Measurements from ENCODE around the gene GALNT5.
"Not testable (repeated sequence)": the region's sequence is repeated elsewhere in the genome, so short reads cannot be mapped to it uniquely, and the experiment has no call there.

The GALNT5 gene

GRCh38 chr2:157257312-157258252, at the start of gene GALNT5:
TSS of gene GALNT5 (plus strand) at chr2:157257705. CDS start at chr2:157258083, 378 bp downstream.
- no peak for DNase-seq

DNA sequence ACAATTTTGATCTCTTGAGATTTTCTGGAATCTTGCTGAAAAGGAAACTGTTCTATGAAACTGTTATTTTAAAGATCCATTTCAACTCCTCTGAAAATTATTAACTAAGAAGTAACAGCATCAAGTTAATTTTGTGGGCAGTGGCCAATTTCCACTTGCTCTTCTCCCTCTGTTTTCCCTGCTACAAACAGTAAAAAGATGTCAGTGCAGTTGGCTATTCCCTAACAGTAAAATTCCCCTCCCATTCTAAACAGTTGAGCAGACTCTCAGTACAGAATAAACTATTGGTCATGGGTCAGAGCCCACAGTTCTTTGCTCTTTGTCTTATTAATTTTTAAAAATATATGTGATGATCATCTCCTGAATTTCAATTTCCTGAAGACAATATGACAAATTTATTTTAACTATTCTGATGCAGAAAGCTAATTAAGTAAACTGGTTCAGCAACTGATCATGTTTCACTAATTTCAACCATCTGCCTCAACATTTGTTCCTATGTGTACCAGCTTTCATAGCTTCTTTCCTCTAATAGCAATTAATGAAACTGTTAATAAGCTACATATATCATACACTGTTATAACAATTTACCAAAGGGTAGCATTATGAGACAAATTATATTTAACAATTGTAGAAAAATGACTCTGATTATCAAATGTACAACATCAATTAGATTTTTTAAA, 41.1 kb upstream of the GALNT5 start:
- no peak for DNase-seq

DNA sequence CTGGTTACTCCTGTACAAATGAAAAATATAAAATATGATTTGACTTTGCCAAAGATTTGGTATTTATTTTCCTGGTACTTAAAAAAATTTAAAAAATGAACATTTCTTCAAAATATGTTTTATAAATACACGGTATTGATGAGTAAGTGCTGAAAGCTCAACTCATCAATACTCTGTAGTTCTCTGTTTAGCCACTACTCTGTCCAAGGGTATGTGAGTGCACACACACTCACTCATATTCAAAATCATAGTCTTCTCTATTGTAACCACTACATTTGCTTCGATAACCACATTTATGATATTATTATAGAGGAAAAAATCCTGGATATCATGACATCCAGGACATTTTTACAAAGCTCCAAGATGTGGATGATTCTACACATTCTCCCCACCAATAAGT, 40.1 kb upstream of the GALNT5 start:
- DNase-seq: no peak

- no peak for DNase-seq
Measured at GRCh38 chr2:157218911-157219310, 38.6 kb upstream of the GALNT5 start.

- no peak for DNase-seq
Measured at GRCh38 chr2:157220502-157220901, 37.0 kb upstream of the GALNT5 start.

DNA sequence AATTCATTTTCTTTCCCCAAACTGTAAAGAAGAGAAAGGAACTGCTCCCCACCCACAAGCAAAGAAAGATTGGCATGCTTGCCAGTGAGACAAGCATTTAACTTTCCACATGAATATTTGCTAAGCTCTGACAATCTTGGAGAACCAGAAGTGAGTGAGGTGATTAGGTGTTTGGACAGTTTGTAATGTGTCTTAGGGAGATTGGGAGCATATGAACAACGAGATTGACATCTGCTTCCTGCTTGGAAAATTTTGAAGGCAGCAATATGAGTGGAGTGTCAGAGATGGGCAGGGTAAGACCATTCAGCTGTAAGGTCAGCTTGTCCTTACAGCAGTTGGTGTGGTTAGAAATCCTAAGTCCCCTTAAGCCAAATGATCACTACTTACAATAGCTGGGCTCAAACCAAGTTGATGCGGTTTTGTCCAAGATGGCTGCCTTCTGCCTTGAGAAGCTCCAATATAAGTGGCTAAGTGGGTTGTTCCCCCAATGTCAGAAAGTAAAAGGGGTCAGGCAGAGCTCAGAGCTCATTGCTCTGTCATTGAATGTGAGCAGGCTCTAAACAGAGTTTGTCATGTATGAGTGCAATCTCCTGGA, 36.0 kb upstream of the GALNT5 start:
- no peak for DNase-seq

- no peak for DNase-seq
Measured at GRCh38 chr2:157223624-157224205, 33.8 kb upstream of the GALNT5 start.

DNA sequence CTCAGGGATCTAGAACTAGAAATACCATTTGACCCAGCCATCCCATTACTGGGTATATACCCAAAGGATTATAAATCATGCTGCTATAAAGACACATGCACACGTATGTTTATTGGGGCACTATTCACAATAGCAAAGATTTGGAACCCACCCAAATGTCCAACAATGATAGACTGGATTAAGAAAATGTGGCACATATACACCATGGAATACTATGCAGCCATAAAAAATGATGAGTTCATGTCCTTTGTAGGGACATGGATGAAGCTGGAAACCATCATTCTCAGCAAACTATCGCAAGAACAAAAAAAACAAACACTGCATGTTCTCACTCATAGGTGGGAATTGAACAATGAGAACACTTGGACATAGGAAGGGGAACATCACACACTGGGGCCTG, 33.1 kb upstream of the GALNT5 start:
- DNase-seq: not testable (repeated sequence)

DNA sequence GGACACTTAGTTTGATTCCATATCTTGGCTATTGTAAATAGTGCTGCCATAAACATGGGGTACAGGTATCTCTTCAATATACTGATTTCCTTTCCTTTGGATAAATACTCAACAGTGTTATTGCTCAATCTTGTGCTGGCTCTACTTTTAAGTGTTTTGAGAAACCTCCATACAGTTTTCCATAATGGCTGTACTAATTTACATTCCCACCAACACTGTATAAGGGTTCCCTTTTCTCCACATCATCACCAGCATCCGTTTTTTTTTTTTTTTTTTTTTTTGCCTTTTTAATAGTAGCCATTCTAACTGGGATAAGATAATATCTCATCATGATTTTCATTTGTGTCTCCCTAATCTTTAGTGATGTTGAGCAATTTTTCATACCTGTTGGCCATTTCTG, 29.9 kb upstream of the GALNT5 start:
- no peak for DNase-seq

DNA sequence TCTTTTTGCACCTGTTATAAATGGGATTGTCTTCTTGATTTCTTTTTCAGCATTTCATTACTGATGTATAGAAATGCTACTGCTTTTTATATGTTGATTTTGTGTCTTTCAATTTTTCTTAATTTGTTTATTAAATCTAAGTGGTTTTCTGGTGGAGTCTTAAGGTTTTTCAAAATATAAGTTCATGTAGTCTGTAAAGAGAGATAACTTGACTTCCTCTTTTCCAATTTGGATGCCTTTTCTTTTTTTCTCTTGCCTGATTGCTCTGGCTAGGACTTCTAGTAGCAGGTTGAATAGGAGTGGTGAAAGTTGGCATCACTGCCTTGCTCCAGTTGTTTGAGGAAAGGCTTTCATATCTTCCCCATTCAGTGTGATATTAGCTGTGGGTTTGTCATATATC, 28.6 kb upstream of the GALNT5 start:
- no peak for DNase-seq

GRCh38 chr2:157229572-157229971, 27.9 kb upstream of the GALNT5 start:
- DNase-seq: no peak

- no peak for DNase-seq
Measured at GRCh38 chr2:157231476-157231875, 26.0 kb upstream of the GALNT5 start.

- DNase-seq: no peak
Measured at GRCh38 chr2:157233506-157233905, 24.0 kb upstream of the GALNT5 start.

GRCh38 chr2:157236404-157236803, 21.1 kb upstream of the GALNT5 start:
- no peak for DNase-seq

DNA sequence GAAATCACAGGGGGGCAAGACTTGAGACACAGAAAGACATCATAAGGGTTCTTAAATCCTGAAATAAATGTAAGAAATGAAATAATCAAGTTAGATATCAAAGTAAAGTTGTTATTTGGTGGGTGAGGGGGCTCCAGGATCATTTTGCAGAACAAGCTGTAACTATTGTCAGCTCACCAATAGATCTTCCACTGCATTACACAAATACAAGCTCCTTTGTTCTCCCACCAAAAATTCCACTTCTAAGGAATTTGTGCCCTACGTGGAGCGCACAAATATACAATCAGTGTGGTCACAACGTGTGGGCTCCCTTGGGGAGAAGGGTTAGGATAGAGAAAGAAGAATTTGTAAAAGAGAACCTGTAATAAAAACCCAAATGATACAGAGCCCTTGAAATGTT, 19.2 kb upstream of the GALNT5 start:
- no peak for DNase-seq

GRCh38 chr2:157244691-157245090, 12.8 kb upstream of the GALNT5 start:
- DNase-seq: no peak

DNA sequence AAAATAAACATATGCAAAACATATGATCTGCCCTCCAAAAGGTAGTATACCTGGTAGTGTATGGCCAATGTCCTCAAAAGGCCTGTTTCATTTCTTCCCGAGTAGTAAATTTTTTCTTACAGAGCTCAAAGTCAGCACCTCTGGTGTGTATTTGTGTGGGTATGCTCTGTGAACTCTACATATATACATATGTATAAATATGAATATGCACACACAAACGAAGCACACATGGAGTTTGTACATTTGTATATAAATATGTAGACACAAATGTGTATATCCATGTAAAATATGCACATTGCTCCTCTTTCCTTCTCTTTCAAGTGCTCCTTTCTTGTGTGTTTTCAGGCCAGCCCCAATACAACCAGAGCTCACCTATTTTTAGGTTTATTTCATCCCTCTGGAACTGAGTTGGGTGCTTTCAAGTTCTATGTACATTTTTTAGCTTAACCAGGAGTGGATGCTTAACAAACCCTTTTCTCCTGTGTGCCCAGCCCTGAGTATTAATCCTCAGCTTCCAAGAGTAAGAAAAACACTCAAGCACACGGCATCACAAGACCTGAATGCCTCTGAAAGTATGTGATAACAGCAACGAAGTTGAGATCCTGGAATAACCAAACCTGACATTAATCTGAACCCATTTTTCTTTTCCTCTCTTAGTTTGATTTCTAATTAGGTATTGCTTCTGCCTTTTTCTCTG, 12.2 kb upstream of the GALNT5 start:
- no peak for DNase-seq

GRCh38 chr2:157245846-157246764, 11.4 kb upstream of the GALNT5 start:
- DNase-seq: no peak

GRCh38 chr2:157246765-157247407, 10.6 kb upstream of the GALNT5 start:
- no peak for DNase-seq

DNA sequence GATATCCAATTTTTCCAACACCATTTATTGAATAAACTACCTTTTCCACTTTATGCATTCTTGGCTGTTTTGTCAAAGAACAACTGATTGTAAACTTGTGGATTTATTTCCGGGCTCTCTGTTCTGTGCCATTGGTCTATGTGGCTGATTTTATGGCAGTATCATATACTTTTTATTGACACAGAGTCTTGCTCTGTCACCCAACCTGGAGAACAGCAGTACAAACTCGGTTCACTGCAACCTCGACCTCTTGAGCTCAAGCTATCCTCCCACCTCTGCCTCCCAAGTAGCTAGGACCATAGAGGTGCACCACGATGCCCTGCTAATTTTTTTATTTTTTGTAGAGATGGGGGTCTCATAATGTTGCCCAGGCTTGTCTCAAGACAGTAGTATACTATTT, 6.7 kb upstream of the GALNT5 start:
- no peak for DNase-seq

- no peak for DNase-seq
Measured at GRCh38 chr2:157251932-157252331, 5.6 kb upstream of the GALNT5 start.

Measured in CD4-positive, alpha-beta T cell treated with Interleukin-15 for 1 hour (primary cell).